ENCODE measurements around the gene TBC1D5. TPM values are rescaled to one million over a fixed set of nuclear protein-coding genes. Genes with fewer than 3 reads are reported as not detected.
A peak's percentile ranks its signal among the peaks of the same experiment; 100 is the strongest.
"Not testable (repeated sequence)": the region's sequence is repeated elsewhere in the genome, so short reads cannot be mapped to it uniquely, and the experiment has no call there.

Gene TBC1D5
- total RNA-seq, 1 donor from 2014 or later: 106 TPM

DNA sequence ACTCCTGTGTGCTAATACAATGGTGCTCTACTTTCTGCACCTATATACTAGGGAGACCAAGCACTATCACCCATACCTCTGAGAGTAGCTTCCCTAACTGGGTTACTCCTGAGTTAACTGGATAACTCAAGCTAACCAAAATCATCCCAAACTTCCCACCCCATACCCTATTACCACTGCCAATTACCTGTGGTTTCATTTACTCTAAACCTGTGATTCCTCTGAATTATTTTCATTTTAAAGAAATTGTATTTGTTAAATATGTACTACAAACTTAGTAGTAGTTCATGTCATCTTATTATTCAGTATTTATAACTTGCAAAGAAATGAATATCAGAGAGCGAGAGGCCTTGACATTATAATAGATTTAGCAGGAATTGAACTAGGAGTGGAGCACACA is 340.5 kb downstream of the TBC1D5 start:
- TF ChIP-seq, protein P1, sequence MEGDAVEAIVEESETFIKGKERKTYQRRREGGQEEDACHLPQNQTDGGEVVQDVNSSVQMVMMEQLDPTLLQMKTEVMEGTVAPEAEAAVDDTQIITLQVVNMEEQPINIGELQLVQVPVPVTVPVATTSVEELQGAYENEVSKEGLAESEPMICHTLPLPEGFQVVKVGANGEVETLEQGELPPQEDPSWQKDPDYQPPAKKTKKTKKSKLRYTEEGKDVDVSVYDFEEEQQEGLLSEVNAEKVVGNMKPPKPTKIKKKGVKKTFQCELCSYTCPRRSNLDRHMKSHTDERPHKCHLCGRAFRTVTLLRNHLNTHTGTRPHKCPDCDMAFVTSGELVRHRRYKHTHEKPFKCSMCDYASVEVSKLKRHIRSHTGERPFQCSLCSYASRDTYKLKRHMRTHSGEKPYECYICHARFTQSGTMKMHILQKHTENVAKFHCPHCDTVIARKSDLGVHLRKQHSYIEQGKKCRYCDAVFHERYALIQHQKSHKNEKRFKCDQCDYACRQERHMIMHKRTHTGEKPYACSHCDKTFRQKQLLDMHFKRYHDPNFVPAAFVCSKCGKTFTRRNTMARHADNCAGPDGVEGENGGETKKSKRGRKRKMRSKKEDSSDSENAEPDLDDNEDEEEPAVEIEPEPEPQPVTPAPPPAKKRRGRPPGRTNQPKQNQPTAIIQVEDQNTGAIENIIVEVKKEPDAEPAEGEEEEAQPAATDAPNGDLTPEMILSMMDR (IDR thresholded peaks at IDR 0.05): no peak
- no peaks in the 10 kb centered on the region for H3K9me3 Mint-ChIP-seq
- H3K4me3 Mint-ChIP-seq: no peak overlapping the region
- H3K27me3 Mint-ChIP-seq: no peaks in the 10 kb centered on the region
- intact Hi-C loops (cut with micrococcal nuclease): no loop called here
- H3K4me1 Mint-ChIP-seq: peaks cover 18% of the 10 kb centered on the region
- peaks cover 42% of the 10 kb centered on the region for H3K36me3 Mint-ChIP-seq (ENCODE audit: low read depth)
- CTCF ChIA-PET: no interaction called here
- DNase-seq (no peak), ATAC-seq (ENCODE audit: low read depth) (no peak)
- POLR2A ChIA-PET: no interaction called here
- no peak overlapping the region for H3K27ac Mint-ChIP-seq

DNA sequence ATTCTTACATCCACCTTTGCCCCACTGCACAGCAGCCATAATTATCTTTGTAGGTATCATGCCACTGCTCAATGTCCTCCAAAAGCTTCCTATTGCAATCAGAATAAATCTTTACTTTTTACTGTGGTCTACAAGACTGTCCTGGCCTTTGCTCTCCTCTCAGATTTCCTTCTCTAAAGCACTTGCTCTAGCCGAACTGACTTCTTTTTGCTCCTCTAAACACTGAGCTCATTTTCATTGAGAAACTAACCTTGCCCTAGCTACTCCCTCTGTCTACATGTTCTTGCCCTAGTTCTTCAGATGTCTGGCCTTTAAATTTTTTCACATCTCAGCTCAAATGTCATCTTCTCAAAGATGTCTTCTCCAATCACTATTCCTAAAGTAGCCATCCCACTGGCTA is 342.8 kb downstream of the TBC1D5 start:
- Mint-ChIP-seq H3K36me3 (ENCODE audit: low read depth) (peaks cover 38% of the 10 kb centered on the region), H3K4me1 (peaks cover 36% of the 10 kb centered on the region), H3K27ac (no peak overlapping the region), H3K9me3 (no peaks in the 10 kb centered on the region), H3K27me3 (no peaks in the 10 kb centered on the region), H3K4me3 (no peak overlapping the region)
- intact Hi-C loops (cut with micrococcal nuclease): loop anchor here (5.0 to 10.0 kb wide), 2 partner anchors 585 to 887 kb away; partner anchors contain the start of gene RFTN1
- DNase-seq (no peak), ATAC-seq (ENCODE audit: low read depth) (peak; percentile 38)
- ChIA-PET POLR2A (interaction anchor here (1.0 to 1.1 kb wide), 2 partner anchors 10 to 343 kb away, joined by 3 to 4 read pairs; partner anchors contain the start of gene TBC1D5), CTCF (interaction anchor here (0.9 to 1.9 kb wide), 2 partner anchors 14 to 245 kb away, joined by 3 to 9 read pairs; no protein-coding TSS in a partner anchor)
- TF ChIP-seq, protein P1 (IDR thresholded peaks at IDR 0.05): no peak

DNA sequence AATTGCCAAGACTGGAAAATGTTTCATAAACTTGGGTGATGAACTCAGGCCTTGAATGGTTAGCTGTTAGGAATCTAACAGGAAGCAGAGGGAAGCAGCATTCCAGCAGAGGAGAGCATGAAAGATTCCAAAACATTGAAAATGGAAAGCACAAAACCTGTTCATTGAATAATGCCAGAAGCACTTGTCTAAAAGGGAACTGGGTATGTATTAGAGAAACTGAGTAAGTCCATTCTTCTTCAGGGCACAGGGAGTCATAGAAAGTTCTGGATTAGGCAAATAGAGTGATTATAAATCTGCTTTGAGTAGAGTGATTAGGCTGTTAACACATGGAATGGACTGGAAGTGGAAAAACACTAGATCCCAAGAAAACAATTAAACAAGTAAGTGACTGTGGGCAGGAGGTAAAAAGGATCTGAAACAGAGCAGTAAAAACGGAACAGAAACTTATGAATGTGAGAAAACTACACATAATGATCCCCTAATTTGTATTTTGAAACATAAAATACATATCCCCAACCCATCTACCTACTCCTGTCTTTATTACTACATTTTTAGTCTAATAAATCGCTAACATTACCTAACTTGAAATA is 343.4 kb downstream of the TBC1D5 start:
- H3K4me3 Mint-ChIP-seq: no peak overlapping the region
- H3K27me3 Mint-ChIP-seq: no peaks in the 10 kb centered on the region
- H3K36me3 Mint-ChIP-seq (ENCODE audit: low read depth): peaks cover 33% of the 10 kb centered on the region
- CTCF ChIA-PET: interaction anchor here (0.9 to 1.9 kb wide), 2 partner anchors 15 to 246 kb away, joined by 3 to 9 read pairs; no protein-coding TSS in a partner anchor
- POLR2A ChIA-PET: interaction anchor here (1.0 to 1.1 kb wide), 2 partner anchors 11 to 344 kb away, joined by 3 to 4 read pairs; partner anchors contain the start of gene TBC1D5
- intact Hi-C loops (cut with micrococcal nuclease): loop anchor here (5.0 to 10.0 kb wide), 2 partner anchors 584 to 887 kb away; partner anchors contain the start of gene RFTN1
- H3K9me3 Mint-ChIP-seq: no peaks in the 10 kb centered on the region
- H3K27ac Mint-ChIP-seq: no peak overlapping the region
- ATAC-seq (ENCODE audit: low read depth) (peak; percentile 72), DNase-seq (no peak)
- TF ChIP-seq, protein P1 (IDR thresholded peaks at IDR 0.05): no peak
- peaks cover 37% of the 10 kb centered on the region for H3K4me1 Mint-ChIP-seq

DNA sequence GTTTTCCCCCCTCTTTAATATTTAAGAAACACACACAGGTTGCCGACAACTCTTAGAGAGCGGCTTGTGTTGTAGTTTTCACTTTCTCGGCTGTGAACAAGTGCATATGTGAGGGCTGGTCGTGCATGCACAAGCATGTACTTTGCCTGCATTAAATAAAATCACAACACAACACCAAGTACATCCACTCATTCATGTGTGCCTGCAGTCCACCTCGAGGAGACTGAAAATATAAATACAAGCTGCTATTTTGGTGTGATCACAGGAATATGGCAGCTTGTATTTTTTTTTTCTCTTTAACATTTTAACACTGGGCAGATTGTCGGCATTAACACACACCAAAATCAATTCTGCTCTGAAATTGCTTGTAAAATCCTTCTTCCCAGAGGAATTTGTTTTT is 346.4 kb downstream of the TBC1D5 start:
- ATAC-seq (ENCODE audit: low read depth) (no peak), DNase-seq (no peak)
- ChIA-PET CTCF (no interaction called here), POLR2A (interaction anchor here (1.2 kb wide), 1 partner anchor 511 kb away, joined by 3 read pairs; the partner anchor contains the start of gene PLCL2)
- Mint-ChIP-seq H3K36me3 (ENCODE audit: low read depth) (peaks cover 40% of the 10 kb centered on the region), H3K27ac (peak overlapping the region; percentile 54), H3K4me3 (peak overlapping the region; percentile 54), H3K27me3 (no peaks in the 10 kb centered on the region), H3K9me3 (peaks cover 3% of the 10 kb centered on the region), H3K4me1 (peaks cover 37% of the 10 kb centered on the region)
- TF ChIP-seq, protein P1 (IDR thresholded peaks at IDR 0.05): no peak
- intact Hi-C loops (cut with micrococcal nuclease): loop anchor here (5.0 to 10.0 kb wide), 2 partner anchors 581 to 884 kb away; partner anchors contain the start of gene RFTN1

DNA sequence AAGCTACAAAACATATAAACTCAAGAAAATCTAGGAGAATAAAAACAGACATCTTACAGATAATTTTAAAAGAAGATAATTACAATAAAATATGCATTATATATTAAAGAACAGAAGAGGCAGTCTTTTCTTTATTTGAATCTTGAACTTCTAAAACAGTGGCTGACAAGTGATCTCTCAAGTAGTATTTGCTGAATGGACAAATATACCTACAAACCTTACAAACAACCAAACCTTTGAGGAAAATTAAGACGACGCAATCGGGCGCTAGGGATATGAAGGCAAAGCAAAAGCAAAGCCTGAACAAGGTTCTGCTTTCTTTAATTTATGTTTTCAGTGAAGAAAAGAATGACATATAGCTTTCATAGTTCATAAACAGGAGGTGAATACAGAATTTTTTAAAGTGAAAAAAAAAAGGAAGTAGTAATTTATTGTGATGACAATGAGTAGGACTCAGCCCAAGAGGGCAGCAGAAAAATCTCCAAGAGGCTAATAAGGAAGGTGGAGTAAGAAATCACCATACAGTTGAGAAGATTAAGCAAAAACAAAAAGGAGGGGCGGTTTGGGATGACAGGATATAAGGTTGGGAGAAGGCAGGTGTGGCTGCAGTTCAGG is 347.8 kb downstream of the TBC1D5 start:
- peaks cover 32% of the 10 kb centered on the region for H3K4me1 Mint-ChIP-seq
- no peak for DNase-seq
- POLR2A ChIA-PET: interaction anchor here (0.6 kb wide), 1 partner anchor 105 kb away, joined by 3 read pairs; no protein-coding TSS in a partner anchor
- intact Hi-C loops (cut with micrococcal nuclease): loop anchor here (5.0 to 10.0 kb wide), 2 partner anchors 580 to 882 kb away; partner anchors contain the start of gene RFTN1
- no peaks in the 10 kb centered on the region for H3K27me3 Mint-ChIP-seq
- H3K4me3 Mint-ChIP-seq: no peak overlapping the region
- peaks cover 44% of the 10 kb centered on the region for H3K36me3 Mint-ChIP-seq (ENCODE audit: low read depth)
- CTCF ChIA-PET: no interaction called here
- no peak for ATAC-seq (ENCODE audit: low read depth)
- TF ChIP-seq, protein P1 (IDR thresholded peaks at IDR 0.05): no peak
- H3K9me3 Mint-ChIP-seq: peaks cover 3% of the 10 kb centered on the region
- peak overlapping the region; percentile 13 for H3K27ac Mint-ChIP-seq

DNA sequence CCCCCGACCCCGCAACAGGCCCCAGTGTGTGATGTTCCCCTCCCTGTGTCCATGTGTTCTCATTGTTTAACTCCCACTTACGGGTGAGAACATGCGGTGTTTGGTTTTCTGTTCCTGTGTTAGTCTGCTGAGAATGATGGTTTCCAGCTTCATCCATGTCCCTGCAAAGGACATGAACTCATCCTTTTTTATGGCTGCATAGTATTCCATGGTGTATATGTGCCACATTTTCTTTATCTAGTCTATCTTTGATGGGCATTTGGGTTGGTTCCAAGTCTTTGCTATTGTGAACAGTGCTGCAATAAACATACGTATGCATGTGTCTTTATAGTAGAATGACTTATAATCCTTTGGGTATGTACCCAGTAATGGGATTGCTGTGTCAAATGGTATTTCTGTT is 349.9 kb downstream of the TBC1D5 start:
- not testable (repeated sequence) for ATAC-seq (ENCODE audit: low read depth)

More for the DNA sequence above, 349.9 kb downstream of the TBC1D5 start:
- H3K9me3 Mint-ChIP-seq, DNase-seq, H3K27me3 Mint-ChIP-seq, H3K27ac Mint-ChIP-seq, CTCF ChIA-PET, POLR2A ChIA-PET, H3K4me3 Mint-ChIP-seq: not testable (repeated sequence)
- intact Hi-C loops (cut with micrococcal nuclease): loop anchor here (10.0 kb wide), 1 partner anchor 578 kb away; no protein-coding TSS in a partner anchor
- Mint-ChIP-seq H3K36me3 (ENCODE audit: low read depth) (peaks cover 50% of the 10 kb centered on the region), H3K4me1 (peaks cover 25% of the 10 kb centered on the region)

Data from activated B cell treated with CpG ODN at 0.5 μM for 24 hours (primary cell).